ENCODE results near the gene ACSL4. TPM values are rescaled to one million over a fixed set of nuclear protein-coding genes. Genes with fewer than 3 reads are reported as not detected.
"Not testable (repeated sequence)": the region's sequence is repeated elsewhere in the genome, so short reads cannot be mapped to it uniquely, and the experiment has no call there.

ACSL4 gene
- total RNA-seq, 1 donor from 2014 or later, result 15.0 TPM

GRCh38 chrX:109687903-109688302 is 45.2 kb downstream of the ACSL4 start:
- H3K9me3 Mint-ChIP-seq, result no peaks in the 10 kb centered on the region
- no peak for TF ChIP-seq CTCF (IDR thresholded peaks at IDR 0.05; ENCODE audit: unreplicated experiment)
- H3K27me3 Mint-ChIP-seq (ENCODE audit: low read depth), result no peaks in the 10 kb centered on the region
- H3K4me3 Mint-ChIP-seq, result no peak overlapping the region
- no peaks in the 10 kb centered on the region for H3K4me1 Mint-ChIP-seq
- DNase-seq (ENCODE audit: low spot score in 2 of 2, unreplicated experiment in 2 of 2), result no peak
- H3K27ac Mint-ChIP-seq, result no peak overlapping the region
- H3K36me3 Mint-ChIP-seq, result no peaks in the 10 kb centered on the region

- Mint-ChIP-seq H3K27ac (no peak overlapping the region), H3K4me3 (no peak overlapping the region), H3K27me3 (ENCODE audit: low read depth) (no peaks in the 10 kb centered on the region), H3K4me1 (no peaks in the 10 kb centered on the region), H3K9me3 (no peaks in the 10 kb centered on the region), H3K36me3 (no peaks in the 10 kb centered on the region)
- DNase-seq (ENCODE audit: low spot score in 2 of 2, unreplicated experiment in 2 of 2), result no peak
- TF ChIP-seq CTCF (IDR thresholded peaks at IDR 0.05; ENCODE audit: unreplicated experiment), result no peak
Measured at GRCh38 chrX:109685656-109686078, 47.4 kb downstream of the ACSL4 start.

- Mint-ChIP-seq H3K27me3 (ENCODE audit: low read depth) (no peaks in the 10 kb centered on the region), H3K4me3 (no peak overlapping the region), H3K27ac (no peak overlapping the region)
Measured at GRCh38 chrX:109684136-109684535, 48.9 kb downstream of the ACSL4 start.

GRCh38 chrX:109681475-109682081 is 51.5 kb downstream of the ACSL4 start:
- no peaks in the 10 kb centered on the region for H3K27me3 Mint-ChIP-seq (ENCODE audit: low read depth)
- no peak for DNase-seq (ENCODE audit: low spot score in 2 of 2, unreplicated experiment in 2 of 2)
- peaks cover 4% of the 10 kb centered on the region for H3K36me3 Mint-ChIP-seq
- H3K27ac Mint-ChIP-seq, result no peak overlapping the region
- TF ChIP-seq CTCF (IDR thresholded peaks at IDR 0.05; ENCODE audit: unreplicated experiment), result no peak
- no peak overlapping the region for H3K4me3 Mint-ChIP-seq
- H3K9me3 Mint-ChIP-seq, result no peaks in the 10 kb centered on the region
- no peaks in the 10 kb centered on the region for H3K4me1 Mint-ChIP-seq

More at GRCh38 chrX:109684136-109684535, 48.9 kb downstream of the ACSL4 start:
- no peak for TF ChIP-seq CTCF (IDR thresholded peaks at IDR 0.05; ENCODE audit: unreplicated experiment)
- no peaks in the 10 kb centered on the region for H3K36me3 Mint-ChIP-seq
- no peaks in the 10 kb centered on the region for H3K9me3 Mint-ChIP-seq
- DNase-seq (ENCODE audit: low spot score in 2 of 2, unreplicated experiment in 2 of 2), result no peak
- H3K4me1 Mint-ChIP-seq, result no peaks in the 10 kb centered on the region

- Mint-ChIP-seq H3K27ac (no peak overlapping the region), H3K27me3 (ENCODE audit: low read depth) (no peaks in the 10 kb centered on the region), H3K9me3 (no peaks in the 10 kb centered on the region), H3K4me3 (no peak overlapping the region), H3K4me1 (no peaks in the 10 kb centered on the region), H3K36me3 (peaks cover 10% of the 10 kb centered on the region)
- TF ChIP-seq CTCF (IDR thresholded peaks at IDR 0.05; ENCODE audit: unreplicated experiment), result no peak
- no peak for DNase-seq (ENCODE audit: low spot score in 2 of 2, unreplicated experiment in 2 of 2)
Measured at GRCh38 chrX:109679820-109680219, 53.2 kb downstream of the ACSL4 start.

GRCh38 chrX:109672239-109672638 is 60.8 kb downstream of the ACSL4 start:
- DNase-seq (ENCODE audit: low spot score in 2 of 2, unreplicated experiment in 2 of 2), result no peak
- Mint-ChIP-seq H3K9me3 (no peaks in the 10 kb centered on the region), H3K4me3 (no peak overlapping the region), H3K4me1 (peaks cover 4% of the 10 kb centered on the region), H3K27ac (no peak overlapping the region), H3K36me3 (peaks cover 24% of the 10 kb centered on the region), H3K27me3 (ENCODE audit: low read depth) (no peaks in the 10 kb centered on the region)
- no peak for TF ChIP-seq CTCF (IDR thresholded peaks at IDR 0.05; ENCODE audit: unreplicated experiment)

GRCh38 chrX:109671170-109671569 is 61.9 kb downstream of the ACSL4 start:
- not testable (repeated sequence) for H3K4me1 Mint-ChIP-seq; H3K9me3 Mint-ChIP-seq; H3K27ac Mint-ChIP-seq; H3K4me3 Mint-ChIP-seq; H3K27me3 Mint-ChIP-seq (ENCODE audit: low read depth); DNase-seq (ENCODE audit: low spot score in 2 of 2, unreplicated experiment in 2 of 2)
- H3K36me3 Mint-ChIP-seq, result peaks cover 21% of the 10 kb centered on the region

Data from mesothelial cell of epicardium (in vitro differentiated cells).